ENCODE data around the gene CDC16. TPM values are rescaled to one million over a fixed set of nuclear protein-coding genes. Genes with fewer than 3 reads are reported as not detected.

Gene CDC16
- total RNA-seq, 2 experiments from 2014 or later = 83.5 to 90.8 TPM

DNA sequence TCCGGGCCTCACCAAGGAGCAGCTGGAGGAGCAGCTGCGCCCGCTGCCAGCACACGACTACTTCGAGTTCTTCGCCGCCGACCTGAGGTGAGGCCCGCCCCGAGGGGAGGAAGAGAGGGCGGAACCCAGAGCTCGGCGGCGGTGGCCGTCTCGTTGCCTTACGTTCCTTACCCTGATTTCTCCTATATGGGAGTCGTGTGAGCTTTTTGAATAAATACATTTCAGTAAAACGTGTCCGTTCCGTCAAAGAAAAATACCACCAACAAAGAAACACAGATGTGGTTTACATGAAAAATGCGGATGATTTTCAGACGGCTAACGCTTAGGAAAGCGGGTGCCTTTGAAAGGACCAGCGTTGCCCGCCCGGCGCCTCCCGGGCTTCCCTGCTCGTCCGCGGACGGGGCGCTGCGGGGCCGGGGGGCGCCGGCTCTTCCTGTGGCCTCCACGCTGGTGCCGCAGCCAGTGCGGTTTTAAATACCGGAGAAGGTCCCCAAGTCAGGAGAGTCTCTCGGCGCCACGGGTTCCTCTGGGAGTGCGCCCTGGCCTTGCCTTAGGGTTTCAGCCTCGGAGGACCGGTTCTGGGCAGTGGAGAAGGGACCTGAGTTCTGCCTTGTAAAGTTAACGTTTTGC, 47.5 kb downstream of the CDC16 start:
- Mint-ChIP-seq H3K4me1 (peaks cover 53% of the 10 kb centered on the region), H3K27ac (peak overlapping the region; percentile 89), H3K9me3 (ENCODE audit: low read depth) (no peaks in the 10 kb centered on the region), H3K4me3 (peak overlapping the region; percentile 84), H3K27me3 (no peaks in the 10 kb centered on the region), H3K36me3 (ENCODE audit: low read depth) (peaks cover 41% of the 10 kb centered on the region)
- DNase-seq (peak; percentile 84), ATAC-seq (peak; percentile 77)
- ChIA-PET CTCF (interaction anchor here (1.1 kb wide), 1 partner anchor 31 kb away, joined by 3 read pairs; no protein-coding TSS in a partner anchor), POLR2A (interaction anchor here (1.6 kb wide), 1 partner anchor 31 kb away, joined by 12 read pairs; no protein-coding TSS in a partner anchor)
- intact Hi-C loops (cut with DNase I, micrococcal nuclease) = no loop called here

DNA sequence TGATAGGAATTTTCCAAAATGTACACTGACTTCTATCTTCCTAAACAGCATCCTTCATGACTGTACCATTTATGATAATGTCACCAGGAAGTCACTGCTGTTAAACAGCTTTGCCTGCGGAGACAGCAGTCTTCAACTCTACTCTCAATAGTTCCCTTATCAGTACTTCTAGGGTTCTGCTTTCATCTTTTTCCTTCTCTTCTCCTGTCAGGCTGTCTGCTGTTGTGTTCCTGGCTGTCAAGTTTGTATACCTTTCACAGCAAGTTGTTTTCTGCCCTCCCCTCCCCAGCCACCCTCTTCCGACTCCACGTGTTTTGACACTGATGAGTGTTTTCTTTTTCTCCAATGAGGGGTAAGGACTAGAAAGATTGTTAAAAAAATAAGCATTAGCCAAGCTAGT, 48.9 kb downstream of the CDC16 start:
- H3K9me3 Mint-ChIP-seq (ENCODE audit: low read depth) = no peaks in the 10 kb centered on the region
- ChIA-PET POLR2A (no interaction called here), CTCF (interaction anchor here (1.0 kb wide), 1 partner anchor 12 kb away, joined by 3 read pairs; no protein-coding TSS in a partner anchor)
- H3K27me3 Mint-ChIP-seq = no peaks in the 10 kb centered on the region
- intact Hi-C loops (cut with DNase I, micrococcal nuclease) = no loop called here
- no peak overlapping the region for H3K27ac Mint-ChIP-seq
- H3K4me3 Mint-ChIP-seq = peak overlapping the region; percentile 18
- peaks cover 41% of the 10 kb centered on the region for H3K36me3 Mint-ChIP-seq (ENCODE audit: low read depth)
- DNase-seq = no peak
- ATAC-seq = no peak
- H3K4me1 Mint-ChIP-seq = peaks cover 49% of the 10 kb centered on the region

DNA sequence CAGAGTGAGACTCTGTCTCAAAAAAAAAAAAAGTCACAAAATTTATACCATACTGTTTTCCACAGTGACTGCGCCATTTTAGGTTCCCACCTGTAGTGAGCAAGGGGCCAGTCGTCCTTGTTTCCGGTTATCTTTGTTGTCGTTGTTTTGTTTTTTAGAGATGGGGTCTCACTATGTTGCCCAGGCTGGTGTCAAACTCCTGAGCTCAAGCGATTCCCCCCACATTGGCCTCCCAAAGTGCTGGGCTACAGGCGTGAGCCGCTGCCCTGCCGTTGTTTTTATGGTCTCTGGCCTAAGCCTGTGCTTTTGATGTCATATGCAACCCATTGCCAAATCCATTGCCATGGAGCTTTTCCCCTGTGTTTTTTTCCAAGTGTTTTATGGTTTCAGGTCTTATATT, 50.0 kb downstream of the CDC16 start:
- intact Hi-C loops (cut with DNase I, micrococcal nuclease) = no loop called here
- H3K27me3 Mint-ChIP-seq = no peaks in the 10 kb centered on the region
- no peak for ATAC-seq
- no peak for DNase-seq
- ChIA-PET POLR2A (interaction anchor here (0.8 kb wide), 1 partner anchor 26 kb away, joined by 11 read pairs; no protein-coding TSS in a partner anchor), CTCF (interaction anchor here (0.6 kb wide), 1 partner anchor 404 kb away, joined by 3 read pairs; no protein-coding TSS in a partner anchor)
- no peak overlapping the region for H3K4me3 Mint-ChIP-seq
- no peaks in the 10 kb centered on the region for H3K9me3 Mint-ChIP-seq (ENCODE audit: low read depth)
- H3K36me3 Mint-ChIP-seq (ENCODE audit: low read depth) = peaks cover 40% of the 10 kb centered on the region
- H3K27ac Mint-ChIP-seq = no peak overlapping the region
- H3K4me1 Mint-ChIP-seq = peaks cover 40% of the 10 kb centered on the region

DNA sequence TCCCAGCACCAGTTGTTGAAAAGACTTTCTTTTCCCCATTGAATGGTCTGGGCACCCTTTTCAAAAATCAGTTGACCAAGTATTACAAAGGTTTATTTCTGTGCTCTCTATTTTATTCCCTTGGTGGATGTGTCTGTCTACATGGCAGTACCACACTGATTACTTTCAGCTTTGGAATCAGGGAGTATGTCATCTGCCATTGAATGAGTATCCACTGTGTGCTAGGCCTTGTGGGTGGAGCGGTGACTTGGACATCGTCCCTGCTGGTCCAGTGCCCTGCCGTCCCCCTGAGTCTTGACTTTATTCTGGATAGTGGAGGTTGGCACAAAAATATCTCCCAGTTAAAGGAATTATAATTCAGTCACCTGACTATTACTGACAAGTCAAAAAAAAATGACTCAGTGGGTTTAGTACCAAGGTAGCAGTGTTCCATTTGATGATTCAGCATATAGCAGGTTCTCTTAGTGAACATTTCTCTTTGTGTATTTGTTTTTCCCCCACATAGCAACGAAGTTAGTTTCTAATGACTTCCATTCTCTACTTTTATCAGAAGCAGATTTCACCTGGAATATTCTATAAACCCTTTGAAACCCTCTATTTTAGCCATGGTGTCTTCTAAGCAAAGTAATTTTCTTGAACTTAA, 50.6 kb downstream of the CDC16 start:
- POLR2A ChIA-PET = interaction anchor here (0.8 kb wide), 1 partner anchor 25 kb away, joined by 11 read pairs; no protein-coding TSS in a partner anchor
- H3K4me3 Mint-ChIP-seq = no peak overlapping the region
- peaks cover 34% of the 10 kb centered on the region for H3K4me1 Mint-ChIP-seq
- no peaks in the 10 kb centered on the region for H3K27me3 Mint-ChIP-seq
- CTCF ChIA-PET = interaction anchor here (1.0 kb wide), 1 partner anchor 9 kb away, joined by 3 read pairs; no protein-coding TSS in a partner anchor
- no peak overlapping the region for H3K27ac Mint-ChIP-seq
- ATAC-seq = no peak
- DNase-seq = no peak
- intact Hi-C loops (cut with DNase I, micrococcal nuclease) = no loop called here
- H3K36me3 Mint-ChIP-seq (ENCODE audit: low read depth) = peaks cover 42% of the 10 kb centered on the region
- no peaks in the 10 kb centered on the region for H3K9me3 Mint-ChIP-seq (ENCODE audit: low read depth)

DNA sequence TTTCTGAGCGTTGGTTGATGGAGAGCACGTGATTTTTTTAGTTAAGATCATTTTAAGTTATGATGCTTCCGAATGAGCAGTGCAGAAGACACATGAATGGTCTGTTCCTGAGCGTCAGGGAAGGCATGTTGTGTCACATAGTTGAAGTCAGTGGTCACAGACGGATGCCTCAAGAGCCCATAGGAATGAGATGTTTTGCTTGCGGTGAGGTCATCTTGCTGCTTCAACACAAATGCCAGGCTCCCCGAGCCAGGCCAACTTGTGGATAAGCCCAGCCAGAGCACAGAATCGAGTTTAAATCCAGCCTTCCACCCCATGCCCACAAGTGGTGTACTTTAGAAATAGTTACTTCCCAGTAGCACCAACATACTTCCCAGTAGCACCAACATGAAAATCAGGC, 52.1 kb downstream of the CDC16 start:
- H3K36me3 Mint-ChIP-seq (ENCODE audit: low read depth) = peaks cover 43% of the 10 kb centered on the region
- no peak overlapping the region for H3K27ac Mint-ChIP-seq
- no peaks in the 10 kb centered on the region for H3K27me3 Mint-ChIP-seq
- CTCF ChIA-PET = no interaction called here
- POLR2A ChIA-PET = no interaction called here
- no peak for DNase-seq
- no peaks in the 10 kb centered on the region for H3K9me3 Mint-ChIP-seq (ENCODE audit: low read depth)
- H3K4me1 Mint-ChIP-seq = peaks cover 28% of the 10 kb centered on the region
- no peak for ATAC-seq
- intact Hi-C loops (cut with DNase I, micrococcal nuclease) = no loop called here
- H3K4me3 Mint-ChIP-seq = no peak overlapping the region

DNA sequence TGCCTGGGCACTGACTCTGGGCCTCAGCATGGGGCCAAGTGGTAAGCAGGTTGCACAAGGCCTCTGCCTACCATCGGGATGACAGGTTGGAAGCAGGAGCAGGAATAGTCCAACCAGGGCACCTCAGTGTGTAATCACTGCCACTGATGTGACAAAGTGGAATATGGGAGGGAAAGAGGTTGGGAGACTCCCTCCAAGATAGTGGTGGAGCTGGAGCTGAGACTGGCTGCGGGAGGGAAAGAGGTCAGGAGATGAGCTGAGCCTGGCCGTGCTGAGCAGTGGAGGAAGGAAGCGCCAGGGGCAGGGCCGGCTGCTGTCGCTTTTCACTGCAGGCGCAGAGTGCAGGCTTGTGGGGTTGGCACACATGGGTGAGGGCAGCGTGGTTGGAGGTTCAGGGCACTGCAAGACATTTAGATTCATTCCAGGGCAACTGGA, 53.5 kb downstream of the CDC16 start:
- no peaks in the 10 kb centered on the region for H3K9me3 Mint-ChIP-seq (ENCODE audit: low read depth)
- DNase-seq (no peak), ATAC-seq (no peak)
- no peak overlapping the region for H3K27ac Mint-ChIP-seq
- H3K4me1 Mint-ChIP-seq = peaks cover 28% of the 10 kb centered on the region
- H3K4me3 Mint-ChIP-seq = no peak overlapping the region
- peaks cover 48% of the 10 kb centered on the region for H3K36me3 Mint-ChIP-seq (ENCODE audit: low read depth)
- CTCF ChIA-PET = no interaction called here
- POLR2A ChIA-PET = no interaction called here
- H3K27me3 Mint-ChIP-seq = no peaks in the 10 kb centered on the region
- intact Hi-C loops (cut with DNase I, micrococcal nuclease) = no loop called here

DNA sequence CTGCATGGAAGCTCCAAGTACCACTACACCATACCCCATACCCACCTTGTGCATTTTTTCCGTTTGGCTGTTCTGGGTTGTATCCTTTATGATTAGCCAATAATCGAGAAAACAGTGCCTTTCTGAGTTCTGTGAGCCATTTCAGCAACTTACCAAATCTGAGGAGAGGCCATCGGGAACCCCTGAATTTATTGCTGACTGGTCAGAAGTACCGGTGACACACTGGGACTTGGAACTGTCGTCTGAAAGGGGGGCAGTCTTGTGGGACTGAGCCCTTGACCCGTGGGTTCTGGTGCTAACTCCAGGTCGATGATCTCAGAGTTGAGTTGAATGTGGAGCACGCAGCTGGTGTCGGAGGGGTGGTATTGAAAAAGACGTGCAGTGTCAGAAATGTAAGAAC, 61.8 kb downstream of the CDC16 start:
- H3K27me3 Mint-ChIP-seq = no peaks in the 10 kb centered on the region
- no peaks in the 10 kb centered on the region for H3K9me3 Mint-ChIP-seq (ENCODE audit: low read depth)
- intact Hi-C loops (cut with DNase I, micrococcal nuclease) = no loop called here
- ChIA-PET CTCF (no interaction called here), POLR2A (no interaction called here)
- ATAC-seq (no peak), DNase-seq (no peak)
- H3K36me3 Mint-ChIP-seq (ENCODE audit: low read depth) = peaks cover 27% of the 10 kb centered on the region
- H3K4me3 Mint-ChIP-seq = no peak overlapping the region
- H3K27ac Mint-ChIP-seq = no peak overlapping the region
- H3K4me1 Mint-ChIP-seq = peaks cover 9% of the 10 kb centered on the region

DNA sequence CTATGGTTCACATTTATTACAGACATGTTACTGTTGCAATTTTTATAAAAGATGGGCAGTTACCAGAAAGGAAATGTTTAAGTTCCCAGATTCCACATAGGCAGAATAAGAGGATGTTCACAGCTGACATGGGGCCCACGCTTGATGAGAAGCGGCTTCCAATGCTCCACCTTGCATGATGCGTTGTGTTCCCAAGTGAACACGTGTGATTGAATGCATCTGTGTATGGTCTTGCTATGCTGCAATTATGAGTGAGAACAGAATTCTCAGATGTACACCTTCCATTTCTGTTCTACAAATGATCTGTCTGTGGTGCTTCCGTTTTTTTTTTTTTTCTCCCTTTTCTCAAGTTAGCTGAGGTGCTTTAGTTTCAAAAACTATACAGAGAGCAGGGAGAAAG, 62.2 kb downstream of the CDC16 start:
- no peak for ATAC-seq
- intact Hi-C loops (cut with DNase I, micrococcal nuclease) = no loop called here

DNA sequence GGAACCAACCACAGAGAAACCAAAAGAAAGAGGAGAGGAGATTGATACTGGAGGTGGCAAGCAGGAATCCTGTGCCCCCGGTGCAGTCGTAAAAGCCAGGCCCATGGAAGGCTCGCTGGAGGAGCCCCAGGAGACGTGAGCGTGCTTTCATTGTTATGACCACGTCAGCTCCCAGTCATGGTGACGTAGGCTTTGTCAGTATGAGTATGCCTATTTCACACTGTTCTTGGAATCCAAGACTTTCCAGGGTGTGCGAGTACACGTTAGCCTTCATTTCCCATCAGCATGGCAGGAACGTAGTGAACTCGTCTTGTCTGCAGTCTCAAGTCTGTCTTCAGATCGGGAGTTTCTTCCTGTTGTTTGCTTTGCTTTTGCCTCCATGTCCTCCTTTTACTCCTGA, 64.2 kb downstream of the CDC16 start:
- POLR2A ChIA-PET = no interaction called here
- no peak overlapping the region for H3K27ac Mint-ChIP-seq
- intact Hi-C loops (cut with DNase I, micrococcal nuclease) = no loop called here

More for the DNA sequence above, 62.2 kb downstream of the CDC16 start:
- H3K27ac Mint-ChIP-seq = no peak overlapping the region
- no peak overlapping the region for H3K4me3 Mint-ChIP-seq
- H3K4me1 Mint-ChIP-seq = peaks cover 9% of the 10 kb centered on the region
- peaks cover 28% of the 10 kb centered on the region for H3K36me3 Mint-ChIP-seq (ENCODE audit: low read depth)
- POLR2A ChIA-PET = no interaction called here
- no peak for DNase-seq
- no peaks in the 10 kb centered on the region for H3K27me3 Mint-ChIP-seq
- CTCF ChIA-PET = no interaction called here
- no peaks in the 10 kb centered on the region for H3K9me3 Mint-ChIP-seq (ENCODE audit: low read depth)

DNA sequence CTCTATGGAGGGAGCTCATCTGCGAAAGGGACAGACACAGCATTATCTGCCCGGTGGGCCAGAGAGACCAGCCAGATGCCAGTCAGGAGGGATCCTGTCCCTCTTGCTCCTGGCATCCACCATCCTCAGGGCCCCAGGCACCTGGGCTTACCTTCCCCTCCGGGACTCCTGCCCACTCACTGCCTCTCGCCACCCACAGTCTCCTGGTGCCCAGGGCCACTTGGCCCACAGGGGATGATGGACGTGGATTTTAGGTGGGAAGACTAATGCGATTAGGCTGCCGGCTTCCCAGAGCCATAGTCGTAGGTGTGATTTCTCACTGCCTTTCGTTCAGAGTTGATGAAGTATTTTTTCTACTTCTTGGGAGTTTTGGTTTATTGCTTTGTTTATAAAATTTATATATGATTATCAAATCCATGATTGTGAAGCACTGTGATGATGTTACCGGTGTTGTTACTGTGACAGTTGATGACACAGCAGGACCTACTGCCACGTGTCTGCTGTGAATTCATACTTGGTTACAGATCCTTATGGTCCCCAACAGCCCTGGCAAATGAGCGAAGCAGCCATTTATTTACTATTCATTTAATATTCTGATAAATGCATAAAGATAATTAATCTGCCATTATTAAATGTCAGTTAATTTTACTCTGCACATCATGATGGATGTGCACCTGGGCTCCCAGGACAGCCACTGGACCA, 65.1 kb downstream of the CDC16 start:
- Mint-ChIP-seq H3K4me1 (no peaks in the 10 kb centered on the region), H3K9me3 (ENCODE audit: low read depth) (no peaks in the 10 kb centered on the region), H3K4me3 (no peak overlapping the region), H3K27me3 (no peaks in the 10 kb centered on the region), H3K27ac (no peak overlapping the region), H3K36me3 (ENCODE audit: low read depth) (peaks cover 28% of the 10 kb centered on the region)
- ChIA-PET POLR2A (no interaction called here), CTCF (interaction anchor here (0.6 kb wide), 1 partner anchor 21 kb away, joined by 3 read pairs; no protein-coding TSS in a partner anchor)
- intact Hi-C loops (cut with DNase I, micrococcal nuclease) = no loop called here
- DNase-seq (no peak), ATAC-seq (no peak)

More for the DNA sequence above, 64.2 kb downstream of the CDC16 start:
- H3K36me3 Mint-ChIP-seq (ENCODE audit: low read depth) = peaks cover 25% of the 10 kb centered on the region
- H3K27me3 Mint-ChIP-seq = no peaks in the 10 kb centered on the region
- DNase-seq (no peak), ATAC-seq (no peak)
- CTCF ChIA-PET = interaction anchor here (0.8 kb wide), 1 partner anchor 56 kb away, joined by 3 read pairs; no protein-coding TSS in a partner anchor
- H3K9me3 Mint-ChIP-seq (ENCODE audit: low read depth) = no peaks in the 10 kb centered on the region
- no peaks in the 10 kb centered on the region for H3K4me1 Mint-ChIP-seq
- no peak overlapping the region for H3K4me3 Mint-ChIP-seq

DNA sequence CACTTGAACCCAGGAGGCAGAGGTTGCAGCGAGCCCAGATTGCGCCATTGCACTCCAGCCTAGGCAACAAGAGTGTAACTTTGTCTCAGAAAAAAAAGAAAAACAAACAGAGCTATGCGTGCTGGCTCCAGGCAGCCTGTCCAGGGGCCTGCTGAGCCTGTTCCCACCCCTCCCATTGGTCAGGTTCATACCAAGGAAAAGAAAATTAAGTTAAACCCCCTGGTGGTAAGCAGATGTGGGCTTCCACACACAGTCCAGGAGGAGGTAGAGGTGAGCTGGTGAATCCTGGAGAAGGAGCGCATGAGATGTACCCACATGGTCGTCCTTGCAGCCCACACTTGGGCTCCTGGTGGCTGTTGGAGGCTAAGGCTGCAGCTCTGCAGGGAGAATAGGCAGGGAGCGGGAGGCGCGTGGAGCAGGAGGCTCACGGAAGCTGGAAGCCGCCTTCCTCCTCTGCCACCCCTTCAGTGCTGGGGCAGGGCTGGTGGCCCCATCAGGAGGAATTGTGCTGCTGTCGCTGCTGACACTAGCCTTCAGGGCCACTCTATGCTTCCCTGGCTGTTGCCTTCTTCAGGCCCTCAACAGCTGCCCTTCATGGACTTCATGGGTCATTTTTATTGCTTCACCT, 69.1 kb downstream of the CDC16 start:
- peaks cover 34% of the 10 kb centered on the region for H3K36me3 Mint-ChIP-seq (ENCODE audit: low read depth)
- intact Hi-C loops (cut with DNase I, micrococcal nuclease) = no loop called here
- POLR2A ChIA-PET = no interaction called here
- no peak overlapping the region for H3K4me3 Mint-ChIP-seq
- H3K27me3 Mint-ChIP-seq = no peaks in the 10 kb centered on the region
- H3K4me1 Mint-ChIP-seq = no peaks in the 10 kb centered on the region
- ATAC-seq = no peak
- no peak overlapping the region for H3K27ac Mint-ChIP-seq
- DNase-seq = no peak
- H3K9me3 Mint-ChIP-seq (ENCODE audit: low read depth) = no peaks in the 10 kb centered on the region
- CTCF ChIA-PET = interaction anchor here (1.0 kb wide), 1 partner anchor 10 kb away, joined by 4 read pairs; no protein-coding TSS in a partner anchor

Data from activated CD4-positive, alpha-beta T cell treated with anti-CD3 and anti-CD28 coated beads for 36 hours (primary cell).